ENCODE measurements around the gene TMEM63C. TPM values are rescaled to one million over a fixed set of nuclear protein-coding genes. Genes with fewer than 3 reads are reported as not detected.

The TMEM63C gene
- total and polyA plus RNA-seq, 2 donors from 2014 or later: 0.84 to 1.9 TPM

GRCh38 chr14:77276295-77276935 lies 94.8 kb downstream of the TMEM63C start:
- H3K4me1 ChIP-seq (ENCODE audit: control insufficient read depth in 2 of 3, insufficient read depth in 2 of 3, low read depth in 1 of 3, low read length in 3 of 3): no peaks in the 10 kb centered on the region
- H3K9ac ChIP-seq (ENCODE audit: low read length in 3 of 3): no peak overlapping the region
- peaks cover 0 to 18% (median 4%) of the 10 kb centered on the region in 3 donors for H3K36me3 ChIP-seq (ENCODE audit: control insufficient read depth in 2 of 3, insufficient read depth in 3 of 3, low read length in 3 of 3)
- DNase-seq (no peak), FAIRE-seq (no peak)
- no peak overlapping the region for H3K27ac ChIP-seq (ENCODE audit: low read depth in 2 of 2, low read length in 2 of 2)
- H3K4me3 ChIP-seq (ENCODE audit: low read length in 3 of 3): no peak overlapping the region
- intact Hi-C loops (cut with DNase I): no loop called here
- peaks cover 0 to 10% (median 0%) of the 10 kb centered on the region in 3 donors for H3K9me3 ChIP-seq (ENCODE audit: control insufficient read depth in 2 of 3, insufficient read depth in 1 of 3, low read length in 3 of 3)
- TF ChIP-seq CTCF (IDR thresholded peaks at IDR 0.05; ENCODE audit: borderline replicate concordance, extremely low read depth, insufficient read depth): no peak
- peaks cover under 1% of the 10 kb centered on the region for H3K27me3 ChIP-seq (ENCODE audit: control insufficient read depth, insufficient read depth, low read length)

GRCh38 chr14:77276959-77277358 lies 95.4 kb downstream of the TMEM63C start:
- Histone ChIP-seq H3K9me3 (ENCODE audit: control insufficient read depth in 2 of 3, insufficient read depth in 1 of 3, low read length in 3 of 3) (peaks cover 0 to 10% (median 0%) of the 10 kb centered on the region in 3 donors), H3K27me3 (ENCODE audit: control insufficient read depth, insufficient read depth, low read length) (no peaks in the 10 kb centered on the region), H3K9ac (ENCODE audit: low read length in 3 of 3) (no peak overlapping the region), H3K36me3 (ENCODE audit: control insufficient read depth in 2 of 3, insufficient read depth in 3 of 3, low read length in 3 of 3) (peaks cover 0 to 18% (median 4%) of the 10 kb centered on the region in 3 donors), H3K4me1 (ENCODE audit: control insufficient read depth in 2 of 3, insufficient read depth in 2 of 3, low read depth in 1 of 3, low read length in 3 of 3) (no peaks in the 10 kb centered on the region), H3K4me3 (ENCODE audit: low read length in 3 of 3) (no peak overlapping the region), H3K27ac (ENCODE audit: low read depth in 2 of 2, low read length in 2 of 2) (no peak overlapping the region)
- intact Hi-C loops (cut with DNase I): no loop called here
- FAIRE-seq (no peak), DNase-seq (no peak)
- no peak for TF ChIP-seq CTCF (IDR thresholded peaks at IDR 0.05; ENCODE audit: borderline replicate concordance, extremely low read depth, insufficient read depth)

GRCh38 chr14:77278461-77279230 lies 97.0 kb downstream of the TMEM63C start:
- H3K4me1 ChIP-seq (ENCODE audit: control insufficient read depth in 2 of 3, insufficient read depth in 2 of 3, low read depth in 1 of 3, low read length in 3 of 3): no peaks in the 10 kb centered on the region

More at GRCh38 chr14:77278461-77279230, 97.0 kb downstream of the TMEM63C start:
- H3K9ac ChIP-seq (ENCODE audit: low read length in 3 of 3): no peak overlapping the region
- H3K9me3 ChIP-seq (ENCODE audit: control insufficient read depth in 2 of 3, insufficient read depth in 1 of 3, low read length in 3 of 3): peaks cover 0 to 7% (median 0%) of the 10 kb centered on the region in 3 donors
- peaks cover 0 to 31% (median 8%) of the 10 kb centered on the region in 3 donors for H3K36me3 ChIP-seq (ENCODE audit: control insufficient read depth in 2 of 3, insufficient read depth in 3 of 3, low read length in 3 of 3)
- intact Hi-C loops (cut with DNase I): no loop called here
- no peak overlapping the region for H3K4me3 ChIP-seq (ENCODE audit: low read length in 3 of 3)
- H3K27me3 ChIP-seq (ENCODE audit: control insufficient read depth, insufficient read depth, low read length): no peaks in the 10 kb centered on the region
- no peak for DNase-seq
- H3K27ac ChIP-seq (ENCODE audit: low read depth in 2 of 2, low read length in 2 of 2): no peak overlapping the region
- no peak for FAIRE-seq
- no peak for TF ChIP-seq CTCF (IDR thresholded peaks at IDR 0.05; ENCODE audit: borderline replicate concordance, extremely low read depth, insufficient read depth)

Data from kidney (tissue), 14 donors.